Measurements from ENCODE around the gene KRT7. TPM values are rescaled to one million over a fixed set of nuclear protein-coding genes. Genes with fewer than 3 reads are reported as not detected.

The KRT7 gene
- total and polyA plus RNA-seq, 2 donors (not counting 3 experiments of a cell fraction or from before 2014, with no cell fraction given), result 120 to 293 TPM

GRCh38 chr12:52245259-52245961 lies 12.4 kb downstream of the KRT7 start:
- no peak overlapping the region for H3K4me2 ChIP-seq (ENCODE audit: insufficient read depth, low read length)
- CTCF ChIA-PET, result interaction anchor here (1.4 to 1.9 kb wide), 3 partner anchors 13 to 33 kb away, joined by 3 to 5 read pairs (median 5); partner anchors contain the start of gene KRT7
- H3K79me2 ChIP-seq (ENCODE audit: control insufficient read depth, insufficient read depth, low read length), result no peaks in the 10 kb centered on the region
- TF ChIP-seq GATA2 (IDR thresholded peaks at IDR 0.05; ENCODE audit: insufficient read depth, insufficient read length, low read depth, low read length) (no peak), CTCF (IDR thresholded peaks at IDR 0.05; ENCODE audit: extremely low read depth in 1 of 2, insufficient read depth in 1 of 2, low read depth in 1 of 2, low read length in 2 of 2) (no peak), POLR2A (IDR thresholded peaks at IDR 0.05; ENCODE audit: low read depth, low read length) (no peak), MYC (IDR thresholded peaks at IDR 0.05; ENCODE audit: low read depth, low read length) (no peak), MAX (IDR thresholded peaks at IDR 0.05; ENCODE audit: insufficient read depth, insufficient read length) (no peak), POLR2AphosphoS5 (IDR thresholded peaks at IDR 0.05; ENCODE audit: insufficient read depth, low read depth, low read length) (no peak), JUN (IDR thresholded peaks at IDR 0.05; ENCODE audit: borderline replicate concordance, insufficient read depth, insufficient read length, low read depth) (no peak), FOS (IDR thresholded peaks at IDR 0.05; ENCODE audit: borderline replicate concordance, insufficient read depth, low read length) (no peak), EZH2 (IDR thresholded peaks at IDR 0.05; ENCODE audit: borderline replicate concordance, low read depth, low read length, severe bottlenecking) (no peak)
- no peak for DNase-seq (ENCODE audit: low read depth, low spot score)
- H3K9me3 ChIP-seq (replicated peaks; ENCODE audit: control insufficient read depth, insufficient read depth, low read length), result no peaks in the 10 kb centered on the region
- no TSS peak for BruUV-seq (replicated peaks)
- H3K4me3 ChIP-seq (replicated peaks in 1 of 3; ENCODE audit: insufficient read depth in 1 of 3, low read depth in 1 of 3, low read length in 3 of 3), result no peak overlapping the region
- H3K9me1 ChIP-seq (replicated peaks; ENCODE audit: control insufficient read depth, extremely low read depth, insufficient read depth, low read length), result no peaks in the 10 kb centered on the region
- peaks cover 0 to 5% of the 10 kb centered on the region in 2 experiments for H3K27me3 ChIP-seq (ENCODE audit: control insufficient read depth in 2 of 2, insufficient read depth in 2 of 2, low read length in 2 of 2)
- POLR2A ChIA-PET, result no interaction called here
- FAIRE-seq, result no peak
- H2AFZ ChIP-seq (ENCODE audit: low read depth, low read length), result no peak overlapping the region
- dilution Hi-C loops (cut with MboI; ENCODE audit: extremely low pct_ligation_motif_present, low sequenced_read_pairs), result no loop called here
- H4K20me1 ChIP-seq (replicated peaks; ENCODE audit: control insufficient read depth, extremely low read depth, insufficient read depth, low read length), result no peaks in the 10 kb centered on the region
- intact Hi-C loops (cut with micrococcal nuclease), result no loop called here
- peaks cover 23% of the 10 kb centered on the region for H3K4me1 ChIP-seq (ENCODE audit: control insufficient read depth, extremely low read depth, insufficient read depth, low read length)
- no peak overlapping the region for H3K27ac ChIP-seq (ENCODE audit: insufficient read depth, low read depth, low read length)
- no peak overlapping the region for H3K9ac ChIP-seq (replicated peaks; ENCODE audit: extremely low read depth, insufficient read depth, low read length)
- H3K36me3 ChIP-seq (ENCODE audit: control insufficient read depth in 2 of 2, extremely low read depth in 1 of 2, insufficient read depth in 2 of 2, low read length in 2 of 2), result peaks cover 0 to 5% of the 10 kb centered on the region in 2 experiments
